Left renal cortex interstitium (tissue), 4 donors: Measurements from ENCODE around the gene ESRP2. TPM values are rescaled to one million over a fixed set of nuclear protein-coding genes. Genes with fewer than 3 reads are reported as not detected.

Experiments
- DNase-seq, 4 donors: peaks; one replicate each; pipeline ENCODE4 v3.0.0-alpha.2; 2013; ENCODE audit warnings: low read depth in 4 of 4, low spot score in 2 of 4, missing footprints in 1 of 4
- polyA plus RNA-seq, 4 donors: library from polyadenylated mRNA; unstranded; fragments of 120-200 nt; gene quantifications; one replicate each; pipeline ENCODE4 v1.2.1, GENCODE V29; 2013; ENCODE audit not compliant: insufficient read length in 4 of 4

Gene ESRP2
- 10 to 100 TPM; 25.5 to 44.0 (median 32.1) TPM for polyA plus RNA-seq

DNA sequence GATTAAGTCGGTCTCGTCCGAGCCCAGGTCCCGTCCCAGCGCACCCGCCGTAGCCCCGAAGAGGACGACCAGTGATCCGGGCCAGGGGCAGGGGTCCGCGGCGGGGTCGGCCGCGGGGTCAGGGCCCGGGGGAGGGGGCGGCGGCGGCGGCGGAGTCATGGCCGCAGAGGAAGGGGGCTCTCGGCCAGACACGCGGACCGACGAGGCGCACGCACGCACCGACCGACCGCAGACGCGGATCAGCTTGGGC is at the start of gene ESRP2:
Gene ESRP2 (minus strand): TSS at position 241 of the 250 bp plus-strand sequence. CDS start 82 bp downstream, at position 159.
- DNase-seq, result no peak

GRCh38 chr16:68285683-68286082 is 49.8 kb upstream of the ESRP2 start:
- DNase-seq, result no peak

DNA sequence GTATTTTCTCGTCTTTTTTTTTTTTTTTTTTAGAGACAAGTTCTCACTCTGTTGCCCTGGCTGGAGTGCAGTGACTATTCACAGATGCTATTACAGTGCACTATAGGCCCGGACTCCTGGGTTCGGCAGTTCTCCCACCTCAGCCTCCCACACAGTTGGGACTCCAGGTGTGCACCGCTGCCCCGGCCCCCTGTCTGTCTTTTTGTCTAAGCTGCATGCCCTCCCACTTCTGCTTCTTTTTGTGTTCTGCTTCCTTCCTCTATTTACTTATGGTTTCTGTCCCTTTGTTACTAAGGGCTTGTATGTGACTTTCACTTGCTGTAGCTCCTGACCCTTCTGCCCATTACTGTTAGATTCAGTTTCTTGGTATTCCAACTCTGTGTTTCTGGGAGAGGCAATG is 48.9 kb upstream of the ESRP2 start:
- DNase-seq, result no peak

DNA sequence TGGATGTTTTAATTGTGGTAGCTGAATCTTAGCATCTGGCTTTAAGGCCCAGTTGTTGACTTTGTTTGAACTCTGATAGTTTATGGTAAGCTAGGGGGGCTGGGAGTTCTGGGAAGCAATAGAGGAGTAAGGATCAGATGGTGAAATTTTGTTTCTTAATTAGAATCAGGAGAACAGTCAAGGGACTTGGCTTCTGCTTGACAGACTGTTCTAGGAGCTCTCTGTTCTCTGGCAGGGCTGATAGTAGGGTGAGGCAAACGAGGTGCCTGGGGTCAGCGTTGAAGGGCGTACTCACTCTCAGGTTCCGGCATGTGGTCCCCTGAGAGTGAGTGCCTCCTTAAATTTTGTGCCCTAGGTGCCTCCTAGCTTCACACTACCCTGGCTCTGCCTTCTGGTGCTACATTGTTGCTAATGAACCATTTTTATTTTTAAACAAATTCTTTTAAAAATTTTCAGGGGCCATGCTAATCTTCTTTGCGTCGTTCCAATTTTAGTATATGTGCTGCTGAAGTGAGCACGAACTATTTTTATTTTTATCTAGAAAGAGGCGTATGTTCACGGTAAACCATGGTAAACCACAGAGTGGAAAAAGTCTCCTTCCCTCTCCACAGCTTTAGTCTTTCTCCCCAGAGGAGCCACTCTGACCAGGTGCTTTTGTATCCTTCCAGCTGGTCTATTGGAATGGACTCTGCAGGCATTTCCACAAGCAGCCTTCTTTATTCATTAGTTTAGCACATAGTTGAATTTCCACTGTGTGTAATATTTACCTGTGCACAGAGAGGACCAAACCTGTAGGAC is 48.1 kb upstream of the ESRP2 start:
- DNase-seq, result no peak

GRCh38 chr16:68283346-68283745 is 47.4 kb upstream of the ESRP2 start:
- no peak for DNase-seq

GRCh38 chr16:68282064-68282452 is 46.1 kb upstream of the ESRP2 start:
- DNase-seq, result no peak

GRCh38 chr16:68281368-68282063 is 45.6 kb upstream of the ESRP2 start:
- DNase-seq, result no peak

DNA sequence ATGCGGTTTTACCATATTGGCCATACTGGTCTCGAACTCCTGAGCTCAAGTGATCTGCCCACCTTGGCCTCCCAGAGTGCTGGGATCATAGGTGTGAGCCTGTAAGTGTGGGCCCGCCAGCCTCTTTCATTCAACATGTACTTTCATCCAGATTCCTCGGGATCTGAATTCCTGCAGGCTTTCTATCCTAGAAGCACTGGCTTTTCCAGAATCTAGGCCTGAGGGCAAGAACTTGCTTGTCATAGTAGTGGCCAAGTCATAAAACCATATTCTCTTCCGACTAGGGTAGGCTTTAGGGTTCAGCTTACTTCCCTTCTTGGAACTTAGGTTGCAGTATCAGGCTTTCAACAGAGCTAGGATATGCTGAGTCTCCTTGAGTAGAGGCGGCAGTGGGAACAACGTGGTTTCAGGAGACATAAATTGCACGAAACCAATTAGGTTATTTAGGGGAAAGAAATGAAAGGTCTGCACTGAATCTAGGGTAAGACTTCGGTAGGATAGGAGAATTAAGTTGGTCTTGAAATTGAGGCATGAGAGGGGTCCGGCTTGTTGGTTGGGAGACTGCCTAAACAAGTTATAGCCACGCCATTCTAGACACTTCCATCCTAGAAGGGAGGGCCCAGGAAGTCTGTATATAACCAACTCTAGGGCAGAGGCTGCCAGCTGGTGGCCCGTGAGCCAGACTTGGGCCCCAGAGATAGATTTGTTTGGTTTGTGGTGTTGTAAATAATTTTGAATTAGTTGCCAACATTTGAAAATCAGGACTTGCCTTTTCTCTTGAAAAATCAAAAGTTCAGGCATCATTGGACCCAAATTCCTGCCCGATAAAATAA is 44.0 kb upstream of the ESRP2 start:
- no peak for DNase-seq

DNA sequence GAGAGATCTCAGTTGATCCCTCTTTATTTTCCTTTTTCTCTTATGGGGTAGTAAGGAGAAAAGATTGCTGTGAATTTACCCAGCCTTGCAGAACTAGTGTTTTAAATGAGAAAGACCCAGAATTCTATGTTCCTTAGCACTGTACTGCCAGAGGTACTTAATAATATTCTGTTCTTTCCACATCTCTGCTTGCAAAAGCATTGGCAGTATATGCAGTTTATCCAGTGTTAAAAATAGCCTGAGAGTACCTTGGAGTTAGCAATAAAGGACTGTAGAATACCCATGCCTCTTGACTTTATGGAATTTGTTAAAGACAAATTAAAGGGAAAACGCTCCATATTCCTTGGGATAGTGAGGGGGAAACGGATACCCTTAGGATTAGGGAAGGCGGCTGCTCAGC is 40.3 kb upstream of the ESRP2 start:
- DNase-seq, result no peak

DNA sequence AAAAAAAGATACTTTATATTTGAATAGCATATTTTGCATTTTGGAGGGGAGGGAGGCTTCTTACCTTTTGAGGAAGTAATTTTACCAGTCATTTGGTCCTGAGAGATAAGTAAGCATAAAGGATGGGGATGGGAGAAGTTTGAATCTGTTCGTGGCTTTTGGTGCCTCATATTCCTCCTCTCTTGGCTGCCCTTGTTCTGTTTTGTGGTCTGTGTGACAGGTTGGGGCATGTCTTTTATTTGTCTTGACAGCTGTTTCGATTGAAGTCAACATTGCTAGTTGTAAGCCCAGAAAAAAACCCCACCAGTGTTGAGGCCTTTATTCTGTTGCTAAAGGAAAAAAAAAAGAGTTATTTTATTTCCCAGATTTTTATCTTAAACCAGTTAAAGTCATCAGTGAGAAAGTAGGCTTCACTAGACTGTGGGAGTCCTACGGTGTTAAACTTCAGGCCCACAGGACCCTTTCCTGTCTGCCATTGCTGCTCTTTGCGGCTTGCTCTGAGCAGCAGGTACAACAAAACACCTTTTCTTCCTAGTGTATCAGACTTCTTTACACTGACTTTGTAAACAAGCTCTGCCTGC is 39.8 kb upstream of the ESRP2 start:
- DNase-seq, result no peak

DNA sequence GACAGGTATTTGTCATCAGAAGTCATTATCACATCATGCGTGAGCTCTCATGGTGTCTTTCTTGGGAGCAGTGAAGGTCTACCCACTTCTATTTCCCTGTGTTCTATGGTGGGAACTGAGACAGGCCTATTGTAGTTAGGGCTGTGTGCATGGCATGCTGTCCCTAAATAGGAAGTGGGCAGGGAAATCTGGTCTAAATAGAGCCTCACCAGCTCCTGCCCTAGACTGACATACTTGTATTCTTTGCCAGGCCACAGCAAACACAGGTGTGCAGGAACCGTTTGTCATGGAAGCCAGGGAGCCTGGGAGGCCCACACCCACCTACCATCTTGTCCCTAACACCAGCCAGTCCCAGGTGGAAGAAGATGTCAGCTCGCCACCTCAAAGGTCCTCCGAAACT is 38.5 kb upstream of the ESRP2 start:
- DNase-seq, result no peak

DNA sequence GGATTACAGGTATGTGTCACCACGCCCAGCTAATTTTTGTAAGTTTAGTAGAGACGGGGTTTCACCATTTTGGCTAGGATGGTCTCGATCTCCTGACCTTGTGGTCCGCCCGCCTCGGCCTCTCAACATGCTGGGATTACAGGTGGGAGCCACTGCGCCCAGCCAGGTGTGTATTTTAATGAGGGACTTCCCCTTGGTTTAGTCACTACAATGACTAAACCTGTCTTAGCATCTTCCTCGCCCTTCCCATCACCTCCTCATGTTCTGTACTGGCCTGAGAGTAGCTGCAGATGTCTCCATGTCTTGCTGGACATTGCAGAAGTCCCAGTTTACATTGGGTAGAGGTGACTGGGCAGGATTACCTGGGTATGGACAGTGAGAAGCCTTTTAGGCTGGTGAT is 38.0 kb upstream of the ESRP2 start:
- no peak for DNase-seq

DNA sequence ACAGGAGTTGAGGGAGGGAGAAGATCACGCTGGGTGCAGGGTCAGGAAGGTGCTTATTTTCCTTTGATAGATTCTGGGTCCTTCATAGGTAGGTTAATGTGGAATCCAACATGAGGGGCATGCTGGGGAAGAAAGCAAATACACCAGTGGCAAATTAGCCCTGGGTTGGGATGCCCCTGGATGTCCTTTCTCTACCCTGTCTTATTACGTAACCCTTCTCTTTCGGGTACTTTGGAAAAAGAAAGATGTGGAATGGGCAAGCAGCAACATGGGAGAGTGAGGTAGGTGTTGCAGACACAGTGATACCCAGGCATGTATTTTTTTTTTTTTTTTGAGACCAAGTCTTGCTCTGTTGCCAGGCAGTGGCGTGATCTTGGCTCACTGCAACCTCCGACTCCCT is 37.5 kb upstream of the ESRP2 start:
- DNase-seq, result no peak

GRCh38 chr16:68272507-68273209 is 36.7 kb upstream of the ESRP2 start:
- DNase-seq, result no peak

GRCh38 chr16:68270353-68270752 is 34.4 kb upstream of the ESRP2 start:
- no peak for DNase-seq

DNA sequence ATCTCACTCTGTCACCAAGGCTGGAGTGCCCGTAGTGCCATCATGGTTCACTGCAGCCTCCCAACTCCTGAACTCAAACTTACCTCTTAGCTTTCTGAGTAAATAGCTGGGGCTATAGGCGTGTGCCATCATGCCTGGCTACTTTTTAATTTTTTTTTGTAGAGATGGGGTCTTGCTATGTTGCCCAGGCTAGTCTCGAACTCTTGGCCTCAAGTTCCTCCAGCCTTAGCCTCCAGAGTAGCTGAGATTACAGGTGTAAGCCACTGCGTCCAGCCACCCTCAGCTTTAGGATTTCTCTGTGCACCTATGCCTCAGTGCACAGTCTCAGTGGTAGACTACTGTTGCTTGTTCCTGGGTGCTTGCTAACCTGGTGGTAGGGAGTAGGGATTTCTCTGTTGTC is 33.9 kb upstream of the ESRP2 start:
- no peak for DNase-seq

DNA sequence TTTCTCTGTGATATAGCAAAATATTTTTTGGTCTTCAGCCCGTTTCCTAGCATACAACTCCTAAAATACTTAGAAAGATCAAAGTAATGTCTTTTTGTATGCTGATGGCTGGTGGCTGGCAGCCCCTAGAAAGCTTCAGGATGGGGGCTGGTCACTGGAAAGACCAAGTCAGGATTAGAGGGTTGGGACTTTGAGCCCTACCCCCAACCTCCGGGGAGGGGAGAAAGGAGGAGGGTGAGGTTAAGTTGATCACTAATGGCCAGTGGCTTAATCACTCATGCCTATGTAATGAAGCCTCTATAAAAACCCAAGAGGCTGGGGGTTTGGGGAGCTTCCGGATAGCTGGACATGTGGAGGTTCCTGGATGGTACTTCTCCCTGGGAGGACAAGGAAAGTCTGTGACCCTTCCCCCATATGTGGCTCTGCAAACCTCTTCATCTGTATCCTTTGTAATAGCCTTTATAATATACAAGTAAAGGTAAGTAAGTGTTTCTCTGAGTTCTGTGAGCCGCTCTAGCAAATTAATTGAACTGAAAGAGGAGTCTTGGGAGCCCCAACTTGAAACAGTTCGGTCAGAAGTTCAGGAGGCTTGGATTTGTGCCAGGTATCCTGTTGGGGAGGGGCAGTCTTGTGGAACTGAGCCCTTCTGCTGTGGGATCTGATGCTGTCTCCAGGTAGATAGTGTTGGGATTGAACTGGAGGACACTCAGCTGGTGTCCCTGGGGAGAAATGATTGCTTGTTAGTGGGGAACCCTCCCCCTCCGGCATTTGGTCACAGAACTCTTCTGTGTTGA is 31.9 kb upstream of the ESRP2 start:
- DNase-seq, result no peak

DNA sequence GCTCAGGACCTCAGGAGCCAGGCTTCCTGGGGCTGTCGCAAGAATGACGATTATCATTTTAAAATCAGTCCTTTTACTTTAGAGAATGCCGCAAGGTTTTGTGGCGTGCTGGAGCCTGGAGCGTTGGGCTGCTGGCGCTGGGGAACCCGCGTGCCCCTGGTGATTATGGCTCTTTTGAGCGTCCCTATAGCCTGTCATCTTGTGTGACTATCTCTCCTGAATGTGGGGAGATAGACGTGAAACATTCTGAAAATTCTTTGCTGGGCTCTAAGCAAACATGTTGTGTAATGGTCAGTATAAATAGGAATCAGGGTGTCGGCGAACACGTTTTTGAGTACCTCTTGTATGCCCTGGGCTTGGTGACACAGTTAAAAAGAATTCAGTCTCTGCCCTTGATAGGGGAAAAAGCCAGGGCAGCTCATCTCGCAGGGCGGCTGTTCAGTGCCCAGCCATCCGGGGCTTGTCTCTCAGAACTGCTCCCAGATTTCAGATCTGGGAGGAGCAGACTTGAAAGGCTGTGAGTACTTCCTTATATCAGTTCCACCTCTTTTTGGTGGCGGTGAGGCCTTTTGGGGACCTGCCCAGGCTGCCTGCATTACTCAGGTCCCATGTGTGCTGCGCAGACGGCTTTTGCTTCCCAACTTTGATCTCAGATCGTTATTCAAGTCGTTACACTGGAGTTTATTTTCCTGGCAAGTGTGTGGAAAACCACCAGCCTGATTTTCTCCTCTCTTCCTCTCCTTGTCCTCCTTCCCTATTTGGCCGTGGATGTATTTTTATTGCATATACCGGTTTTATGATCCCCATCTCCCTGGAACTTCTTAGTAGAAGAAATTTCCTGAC is 29.4 kb upstream of the ESRP2 start:
- no peak for DNase-seq
